Fibroblast of the aortic adventitia (primary cell): ENCODE data around the gene HIGD1B. TPM values are rescaled to one million over a fixed set of nuclear protein-coding genes. Genes with fewer than 3 reads are reported as not detected.

Experiments
- DNase-seq: peaks from one replicate; pipeline ENCODE4 v3.0.0-alpha.2; 2010; ENCODE audit warnings: low read depth
- H3K4me3 ChIP-seq: 2 replicates; pipeline ENCODE4 v1.5.1; 2011; ENCODE audit warnings: low read depth, mild to moderate bottlenecking, control low read depth, low read length, moderate library complexity
- total RNA-seq: library from RNA; depleted of rRNA; stranded (reverse); fragments of >200 nt; gene quantifications from 2 replicates; pipeline ENCODE4 v1.2.3, GENCODE V29; 2012; ENCODE audit warnings: low replicate concordance
- TF ChIP-seq, protein P1 (sequence below): IDR thresholded peaks from 2 replicates; pipeline ENCODE4 v1.5.1; 2011; ENCODE audit warnings: mild to moderate bottlenecking, low read length, control low read depth, inconsistent platforms; ENCODE audit not compliant: insufficient read depth

HIGD1B gene
- total RNA-seq, 1 donor, result not detected

DNA sequence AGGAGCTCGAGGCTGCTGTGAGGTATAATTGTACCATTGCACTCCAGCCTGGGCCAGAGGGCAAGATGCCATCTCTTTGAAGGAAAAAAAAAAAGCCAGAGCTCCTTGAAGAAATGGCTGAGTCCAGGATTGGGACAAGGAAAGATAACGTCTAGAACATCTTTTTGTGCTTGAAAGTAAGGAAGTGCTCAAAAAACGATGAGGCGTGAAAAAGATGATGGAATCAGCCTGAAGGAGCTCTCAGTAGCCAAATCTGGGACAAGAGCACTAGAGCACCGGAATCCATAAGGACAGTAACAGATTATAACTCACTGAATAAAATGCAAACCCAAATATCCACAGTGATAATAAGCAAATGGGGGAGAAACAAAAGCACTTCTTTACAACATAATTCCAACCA is 29.4 kb downstream of the HIGD1B start:
- no peak overlapping the region for H3K4me3 ChIP-seq
- DNase-seq, result no peak
- TF ChIP-seq, protein P1, sequence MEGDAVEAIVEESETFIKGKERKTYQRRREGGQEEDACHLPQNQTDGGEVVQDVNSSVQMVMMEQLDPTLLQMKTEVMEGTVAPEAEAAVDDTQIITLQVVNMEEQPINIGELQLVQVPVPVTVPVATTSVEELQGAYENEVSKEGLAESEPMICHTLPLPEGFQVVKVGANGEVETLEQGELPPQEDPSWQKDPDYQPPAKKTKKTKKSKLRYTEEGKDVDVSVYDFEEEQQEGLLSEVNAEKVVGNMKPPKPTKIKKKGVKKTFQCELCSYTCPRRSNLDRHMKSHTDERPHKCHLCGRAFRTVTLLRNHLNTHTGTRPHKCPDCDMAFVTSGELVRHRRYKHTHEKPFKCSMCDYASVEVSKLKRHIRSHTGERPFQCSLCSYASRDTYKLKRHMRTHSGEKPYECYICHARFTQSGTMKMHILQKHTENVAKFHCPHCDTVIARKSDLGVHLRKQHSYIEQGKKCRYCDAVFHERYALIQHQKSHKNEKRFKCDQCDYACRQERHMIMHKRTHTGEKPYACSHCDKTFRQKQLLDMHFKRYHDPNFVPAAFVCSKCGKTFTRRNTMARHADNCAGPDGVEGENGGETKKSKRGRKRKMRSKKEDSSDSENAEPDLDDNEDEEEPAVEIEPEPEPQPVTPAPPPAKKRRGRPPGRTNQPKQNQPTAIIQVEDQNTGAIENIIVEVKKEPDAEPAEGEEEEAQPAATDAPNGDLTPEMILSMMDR, result no peak

DNA sequence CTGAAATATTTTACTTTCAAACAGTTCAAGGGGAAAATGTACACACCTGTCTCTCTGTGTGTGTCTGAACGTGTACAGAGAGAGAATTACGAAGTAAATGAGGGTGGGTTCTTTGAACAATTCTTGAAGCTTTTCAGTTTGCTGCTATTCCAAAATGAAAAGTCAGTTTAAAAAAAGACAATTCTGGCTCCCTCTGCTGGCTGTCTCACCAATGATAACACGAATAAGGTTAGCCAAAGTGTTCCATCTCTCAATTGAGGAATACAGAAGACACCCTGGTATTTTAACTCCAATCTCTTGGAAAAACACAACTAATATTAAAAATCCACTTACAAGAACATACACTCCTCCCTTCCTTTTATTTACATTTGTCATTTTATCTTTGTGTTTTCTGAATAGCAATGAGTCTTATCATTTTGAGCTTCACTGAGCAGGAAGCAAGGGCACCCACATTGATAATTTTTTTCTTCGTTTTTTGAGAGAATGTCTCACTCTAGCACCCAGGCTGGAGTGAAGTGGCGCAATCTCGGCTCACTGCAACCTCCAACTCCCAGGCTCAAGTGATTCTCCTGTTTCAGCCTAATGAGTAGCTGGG is 31.0 kb downstream of the HIGD1B start:
- no peak overlapping the region for H3K4me3 ChIP-seq
- DNase-seq, result peak; percentile 59
- TF ChIP-seq, protein P1, result peak; percentile 69

DNA sequence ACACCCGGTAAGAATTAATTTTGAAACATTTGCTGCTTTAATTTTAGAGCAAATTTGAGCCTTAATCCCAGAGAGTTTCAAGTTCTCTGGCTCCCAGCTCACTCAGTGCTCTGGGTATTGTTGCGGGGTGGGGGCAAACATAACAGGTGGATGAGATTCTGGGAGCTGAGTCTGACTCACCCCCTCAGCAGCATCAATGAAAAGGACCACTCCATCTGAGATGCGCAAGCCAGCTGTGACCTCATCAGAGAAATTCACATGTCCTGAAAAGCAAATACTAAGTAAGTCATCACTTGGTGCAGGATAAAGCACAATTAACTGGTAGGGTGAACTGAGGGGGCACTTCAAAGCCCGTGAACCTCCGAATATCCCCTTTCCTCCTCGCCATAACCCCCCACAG is 31.7 kb downstream of the HIGD1B start:
- TF ChIP-seq, protein P1, result no peak
- no peak overlapping the region for H3K4me3 ChIP-seq
- DNase-seq, result no peak

DNA sequence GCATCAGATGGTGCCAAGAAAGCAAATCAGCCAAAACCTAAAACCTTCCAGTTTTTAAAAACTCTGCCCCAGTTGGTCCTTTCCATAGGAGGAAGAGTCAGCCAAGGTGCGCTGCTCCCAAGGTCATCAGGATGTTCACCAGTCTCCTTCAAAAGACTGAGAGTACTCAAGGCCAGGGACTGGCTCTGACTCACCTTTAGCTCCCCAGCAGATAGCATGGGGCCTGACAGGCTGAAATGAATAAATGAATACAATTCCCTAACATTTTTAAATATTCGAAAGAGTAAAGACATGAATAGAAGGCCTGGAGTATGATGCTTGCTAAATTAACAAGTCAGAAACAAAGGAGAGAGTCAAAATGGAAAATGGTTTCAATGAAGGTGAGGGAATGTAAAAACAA is 32.4 kb downstream of the HIGD1B start:
- DNase-seq, result no peak
- TF ChIP-seq, protein P1, result no peak
- no peak overlapping the region for H3K4me3 ChIP-seq

DNA sequence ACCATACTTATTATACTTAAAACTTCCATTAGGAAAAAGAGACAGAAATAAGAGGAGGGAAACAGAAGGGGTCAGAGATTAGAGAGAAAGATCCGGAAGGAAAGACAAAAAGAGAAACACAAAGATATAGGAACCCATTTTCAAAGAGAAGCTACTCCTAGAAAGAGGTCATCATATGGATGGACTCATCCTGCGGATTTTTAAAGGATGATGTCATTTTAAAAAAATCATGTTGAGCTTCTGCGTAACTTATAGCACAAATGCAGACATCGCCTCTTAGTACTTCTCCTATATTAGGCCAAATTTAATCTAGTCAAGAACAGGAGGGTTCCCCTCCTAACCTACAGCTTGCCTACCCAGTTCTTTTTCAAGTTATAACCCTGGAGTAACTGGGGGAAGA is 33.5 kb downstream of the HIGD1B start:
- TF ChIP-seq, protein P1, result no peak
- no peak overlapping the region for H3K4me3 ChIP-seq
- no peak for DNase-seq

DNA sequence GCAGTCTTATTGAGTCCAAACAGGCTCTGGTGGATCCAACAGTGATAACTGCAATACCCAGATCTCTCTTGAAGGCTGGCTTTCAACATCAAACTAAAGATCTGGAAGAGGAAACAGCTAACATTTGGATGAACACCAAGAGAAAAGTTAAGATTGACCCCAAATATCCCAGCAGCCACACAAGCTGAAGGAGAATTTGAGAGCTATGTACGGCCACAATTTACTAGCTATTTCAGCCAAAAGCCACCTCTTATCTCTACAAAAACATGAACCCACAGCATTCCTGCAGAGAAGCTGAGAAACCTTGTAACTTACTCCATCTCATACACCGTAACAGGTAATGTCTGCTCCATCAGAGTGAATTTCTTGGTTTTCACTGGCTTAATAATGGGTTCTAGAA is 37.3 kb downstream of the HIGD1B start:
- TF ChIP-seq, protein P1, result no peak
- DNase-seq, result no peak
- no peak overlapping the region for H3K4me3 ChIP-seq

DNA sequence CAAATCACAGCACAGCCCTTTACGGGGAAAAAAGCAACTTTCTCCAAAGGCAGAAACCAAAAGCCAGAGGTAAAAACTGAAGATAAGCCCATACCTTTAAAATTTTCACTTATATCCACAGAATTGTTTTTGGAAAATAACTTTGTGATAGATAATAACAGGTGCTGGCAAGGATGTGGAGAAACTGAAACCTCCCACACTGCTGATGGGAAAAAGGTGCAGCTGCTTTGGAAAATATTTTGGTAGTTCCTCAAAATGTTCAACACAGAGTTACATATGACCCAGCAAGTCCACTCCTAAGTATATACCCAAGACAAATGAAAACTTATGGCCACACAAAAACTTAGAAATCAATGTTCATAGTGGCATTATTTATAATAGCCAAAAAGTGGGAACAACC is 39.3 kb downstream of the HIGD1B start:
- no peak for DNase-seq
- no peak overlapping the region for H3K4me3 ChIP-seq
- TF ChIP-seq, protein P1, result no peak
